NCI-H2171 treated with DMSO at 0.1 percent for 48 hours (cell line): ENCODE data around the gene LGR6.
A peak's percentile ranks its signal among the peaks of the same experiment; 100 is the strongest.
"Not testable (repeated sequence)": the region's sequence is repeated elsewhere in the genome, so short reads cannot be mapped to it uniquely, and the experiment has no call there.

ENCODE experiments used
- DNase-seq: peaks from one replicate; lab custom pipeline; 2025; lab: John Stamatoyannopoulos, UW

The LGR6 gene

GRCh38 chr1:202343652-202344349 is 150.2 kb downstream of the LGR6 start:
- DNase-seq, result peak; percentile 83

DNA sequence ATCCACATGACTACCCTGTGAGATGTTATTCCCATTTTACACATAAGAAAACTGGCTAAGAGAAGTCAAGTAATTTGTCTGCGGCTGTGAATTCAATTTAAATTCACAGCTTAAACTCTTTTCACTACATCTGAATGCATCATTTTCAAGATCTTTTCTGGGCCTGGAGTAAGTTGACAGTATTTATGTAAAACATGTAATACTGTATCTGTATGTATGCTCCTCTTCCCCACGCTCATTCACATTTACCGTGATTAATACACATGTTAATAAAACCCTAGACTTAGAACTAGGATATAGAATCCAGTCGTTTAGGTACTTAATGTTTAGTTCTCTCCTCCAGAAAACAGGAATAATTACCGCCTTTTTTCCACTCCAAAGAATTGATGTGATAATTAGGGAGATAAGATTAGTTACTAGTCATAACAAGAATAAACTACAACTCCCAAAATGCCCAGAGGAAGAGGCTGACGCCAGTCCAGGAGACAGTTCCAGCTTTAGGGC is 154.5 kb downstream of the LGR6 start:
- DNase-seq, result no peak

- DNase-seq, result peak; percentile 99
These were observed 155.1 kb downstream of the LGR6 start, which contains the start of gene PPP1R12B for GRCh38 chr1:202348509-202349205. PPP1R12B (plus strand) TSS chr1:202348699; CDS start chr1:202348852, 153 bp downstream.

DNA sequence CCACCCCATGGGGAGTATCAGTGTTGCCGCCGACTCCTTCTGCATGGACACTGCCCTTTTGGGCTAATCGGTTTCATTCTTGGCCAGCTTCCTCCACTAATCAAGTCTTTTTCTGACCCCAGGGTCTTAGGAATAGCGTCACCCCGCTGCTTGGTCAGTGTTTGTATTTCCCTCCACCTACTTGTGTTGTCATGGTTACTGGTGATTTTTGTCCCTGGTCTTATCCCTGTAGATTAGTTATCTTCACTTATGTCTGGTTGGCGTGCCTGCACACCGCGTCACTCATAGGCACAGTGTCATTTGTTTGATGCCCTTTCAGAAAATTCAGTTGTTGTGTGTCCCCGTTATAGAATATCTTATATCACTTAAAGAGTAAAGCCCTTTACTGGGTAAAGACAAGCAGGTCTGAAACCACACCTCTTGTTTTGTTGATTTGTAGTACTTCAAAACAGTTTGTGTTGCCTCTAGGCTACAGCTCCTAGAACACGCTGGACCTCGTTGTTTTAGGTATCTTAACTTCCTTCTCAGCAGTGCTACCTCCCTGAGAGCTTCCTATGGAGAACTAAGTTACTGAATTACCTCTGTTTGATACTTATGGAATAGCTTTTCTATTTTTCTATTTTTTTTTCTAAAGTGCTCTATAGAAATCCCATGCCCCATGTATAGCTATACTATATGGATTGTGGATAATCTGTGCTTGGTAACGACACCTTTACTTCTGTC is 155.8 kb downstream of the LGR6 start:
- no peak for DNase-seq

DNA sequence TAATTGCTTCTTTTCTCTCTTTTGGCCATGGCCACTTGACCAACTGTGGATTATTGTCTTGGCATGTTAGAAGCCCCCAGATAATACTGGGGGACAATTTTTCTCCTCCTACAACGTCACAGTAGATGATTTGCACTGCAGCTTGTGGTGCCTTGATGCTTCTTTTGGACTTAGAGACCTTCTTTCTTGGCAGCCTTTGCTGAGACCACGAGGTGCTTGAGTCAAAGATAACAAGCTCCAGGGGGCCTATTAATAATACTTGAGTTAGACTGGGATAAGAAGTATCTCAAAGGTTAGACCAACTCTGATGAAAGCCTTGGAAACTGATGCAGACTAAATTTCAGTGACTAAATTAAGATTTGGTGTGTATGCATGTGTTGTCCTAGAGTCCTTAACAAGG is 158.1 kb downstream of the LGR6 start:
- no peak for DNase-seq

DNA sequence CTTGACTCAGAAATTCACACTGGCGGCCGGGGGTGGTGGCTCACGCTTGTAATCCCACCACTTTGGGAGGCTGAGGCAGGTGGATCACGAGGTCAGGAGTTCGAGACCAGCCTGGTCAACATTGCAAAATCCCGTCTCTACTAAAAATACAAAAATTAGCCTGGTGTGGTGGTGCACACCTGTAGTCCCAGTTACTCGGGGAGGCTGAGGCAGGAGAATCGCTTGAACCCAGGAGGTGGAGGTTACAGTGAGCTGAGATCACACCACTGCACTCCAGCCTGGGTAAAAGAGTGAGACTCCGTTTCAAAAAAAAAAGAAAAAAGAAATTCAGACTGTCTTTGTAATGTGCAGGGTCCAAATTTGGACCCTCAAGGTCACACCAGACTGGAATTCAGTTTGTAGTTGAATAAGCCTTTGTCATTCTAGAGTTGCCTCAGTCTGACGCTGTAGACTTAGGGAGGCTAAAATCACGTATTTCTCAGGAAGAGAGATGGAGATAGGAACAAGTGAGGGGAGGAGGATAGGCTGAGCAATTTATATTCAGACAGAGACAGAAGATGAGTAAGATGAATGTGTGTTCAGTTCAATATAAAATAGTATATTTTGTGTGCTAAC is 159.1 kb downstream of the LGR6 start:
- not testable (repeated sequence) for DNase-seq

- DNase-seq, result no peak
These were observed 162.4 kb downstream of the LGR6 start for GRCh38 chr1:202355944-202356553.

- no peak for DNase-seq
These were observed 163.9 kb downstream of the LGR6 start for GRCh38 chr1:202357506-202357905.

- no peak for DNase-seq
These were observed 167.6 kb downstream of the LGR6 start for GRCh38 chr1:202361224-202361623.

DNA sequence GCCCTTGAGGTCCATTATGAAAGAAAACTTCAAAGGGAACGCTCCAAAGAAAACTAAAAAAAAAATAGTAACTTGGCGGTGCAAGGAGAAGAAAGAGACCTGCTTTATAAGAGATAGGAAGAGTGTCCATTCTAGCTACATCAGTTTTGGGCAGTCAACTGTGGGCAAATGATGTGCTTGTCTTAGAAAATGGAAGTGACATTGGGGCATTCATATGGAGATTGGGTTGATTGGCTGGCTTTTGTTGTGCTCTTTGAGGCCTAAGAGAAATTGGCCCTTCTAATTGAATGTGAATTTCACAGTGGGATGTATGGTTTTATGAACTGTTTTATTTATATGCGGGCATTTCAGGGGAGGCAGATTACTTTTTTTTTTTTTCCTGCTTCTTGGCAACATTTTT is 168.1 kb downstream of the LGR6 start:
- DNase-seq, result no peak

GRCh38 chr1:202362212-202362611 is 168.6 kb downstream of the LGR6 start:
- no peak for DNase-seq

DNA sequence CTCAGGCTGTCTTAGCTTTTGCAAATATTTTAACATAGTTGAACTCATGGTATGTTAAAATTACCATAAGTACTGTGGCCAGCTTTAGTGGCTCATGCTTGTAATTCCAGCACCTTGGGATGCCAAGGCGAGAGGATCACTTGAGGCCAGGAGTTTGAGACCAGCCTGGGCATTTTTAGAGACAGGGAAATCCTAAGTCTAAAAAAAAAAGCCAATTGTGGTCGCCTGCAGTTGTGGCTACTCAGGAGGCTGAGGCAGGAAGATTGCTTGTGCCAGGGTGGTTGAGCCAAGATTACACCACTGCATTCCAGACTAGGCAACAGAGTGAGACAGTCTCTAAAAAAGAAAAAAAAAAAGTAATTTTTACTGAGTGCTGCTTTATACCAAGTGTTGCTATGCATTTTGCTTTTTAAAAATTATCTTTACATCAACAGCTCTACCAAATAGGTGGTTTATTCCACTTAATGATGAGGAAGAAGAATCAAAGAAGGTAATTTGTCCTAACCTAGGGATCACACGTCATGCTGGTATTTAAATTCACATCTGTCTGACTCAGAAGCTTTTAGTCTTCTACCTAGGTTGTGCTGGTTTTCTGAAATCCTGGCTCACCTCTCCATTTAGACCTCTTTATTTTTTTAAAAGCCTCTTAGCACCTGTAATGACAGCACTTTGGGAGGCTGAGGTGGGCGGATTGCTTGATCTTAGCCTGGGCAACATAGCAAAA is 171.7 kb downstream of the LGR6 start:
- no peak for DNase-seq

DNA sequence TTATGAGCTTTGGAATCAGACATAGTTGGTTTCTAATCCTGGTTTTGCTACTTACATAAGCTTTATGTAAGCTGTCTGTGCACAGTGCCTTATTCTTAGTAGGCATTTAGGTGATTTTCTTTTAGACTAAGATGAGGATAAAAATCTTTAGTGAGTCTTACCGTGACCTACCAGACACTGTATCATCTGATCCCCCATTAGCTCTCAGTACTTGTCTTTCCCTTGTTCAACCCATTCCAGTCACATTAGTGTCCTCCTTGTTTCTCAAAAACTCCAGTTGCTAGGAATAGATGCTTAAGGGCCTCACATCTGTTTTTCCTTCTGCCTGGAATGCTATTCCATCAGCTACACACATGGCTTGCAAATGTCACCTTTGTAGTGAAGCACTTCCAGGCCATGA is 173.7 kb downstream of the LGR6 start:
- peak; percentile 59 for DNase-seq
